ENCODE measurements around the gene BPIFA3.

The BPIFA3 gene

GRCh38 chr20:33191484-33191883, 25.7 kb upstream of the BPIFA3 start:
- TF ChIP-seq CTCF (IDR thresholded peaks at IDR 0.05; ENCODE audit: low read depth, low read length): no peak
- DNase-seq (ENCODE audit: low read depth in 2 of 2): no peak
- H3K4me3 ChIP-seq (replicated peaks in 1 of 2; ENCODE audit: low read depth in 2 of 2, low read length in 2 of 2): no peak overlapping the region

GRCh38 chr20:33191955-33192354, 25.2 kb upstream of the BPIFA3 start:
- DNase-seq (ENCODE audit: low read depth in 2 of 2): no peak
- TF ChIP-seq CTCF (IDR thresholded peaks at IDR 0.05; ENCODE audit: low read depth, low read length): no peak
- no peak overlapping the region for H3K4me3 ChIP-seq (replicated peaks in 1 of 2; ENCODE audit: low read depth in 2 of 2, low read length in 2 of 2)

GRCh38 chr20:33192912-33193501, 24.1 kb upstream of the BPIFA3 start:
- no peak for TF ChIP-seq CTCF (IDR thresholded peaks at IDR 0.05; ENCODE audit: low read depth, low read length)
- no peak for DNase-seq (ENCODE audit: low read depth in 2 of 2)
- H3K4me3 ChIP-seq (replicated peaks in 1 of 2; ENCODE audit: low read depth in 2 of 2, low read length in 2 of 2): no peak overlapping the region

- H3K4me3 ChIP-seq (replicated peaks in 1 of 2; ENCODE audit: low read depth in 2 of 2, low read length in 2 of 2): no peak overlapping the region
- no peak for TF ChIP-seq CTCF (IDR thresholded peaks at IDR 0.05; ENCODE audit: low read depth, low read length)
- no peak for DNase-seq (ENCODE audit: low read depth in 2 of 2)
Measured at GRCh38 chr20:33199026-33199425, 18.1 kb upstream of the BPIFA3 start.

- DNase-seq (ENCODE audit: low read depth in 2 of 2): no peak
- no peak overlapping the region for H3K4me3 ChIP-seq (replicated peaks in 1 of 2; ENCODE audit: low read depth in 2 of 2, low read length in 2 of 2)
- no peak for TF ChIP-seq CTCF (IDR thresholded peaks at IDR 0.05; ENCODE audit: low read depth, low read length)
Measured at GRCh38 chr20:33202451-33202850, 14.7 kb upstream of the BPIFA3 start.

- no peak for DNase-seq (ENCODE audit: low read depth in 2 of 2)
- no peak overlapping the region for H3K4me3 ChIP-seq (replicated peaks in 1 of 2; ENCODE audit: low read depth in 2 of 2, low read length in 2 of 2)
- no peak for TF ChIP-seq CTCF (IDR thresholded peaks at IDR 0.05; ENCODE audit: low read depth, low read length)
Measured at GRCh38 chr20:33203444-33203843, 13.7 kb upstream of the BPIFA3 start.

GRCh38 chr20:33209789-33210188, 7.4 kb upstream of the BPIFA3 start:
- no peak overlapping the region for H3K4me3 ChIP-seq (replicated peaks in 1 of 2; ENCODE audit: low read depth in 2 of 2, low read length in 2 of 2)
- peak; percentile 59 to 63 for DNase-seq (ENCODE audit: low read depth in 2 of 2)
- no peak for TF ChIP-seq CTCF (IDR thresholded peaks at IDR 0.05; ENCODE audit: low read depth, low read length)
